Retinal pigment epithelial cell (primary cell): ENCODE measurements around the gene PRPSAP1.

ENCODE experiments used
- DNase-seq: peaks from one replicate; pipeline ENCODE4 v3.0.0-alpha.2; 2010; ENCODE audit warnings: low read depth
- H3K4me3 ChIP-seq: 2 replicates; pipeline ENCODE4 v1.5.1; 2011; ENCODE audit warnings: mild to moderate bottlenecking, low read length, control low read depth, moderate library complexity
- CTCF ChIP-seq: conservative IDR thresholded peaks from 2 replicates; pipeline ENCODE4 v1.5.1; 2011; ENCODE audit warnings: low read depth, low read length, control low read depth, inconsistent platforms

PRPSAP1 gene

GRCh38 chr17:76260669-76261068 is 93.0 kb downstream of the PRPSAP1 start:
- DNase-seq: no peak
- TF ChIP-seq CTCF: no peak
- no peak overlapping the region for H3K4me3 ChIP-seq

- no peak for TF ChIP-seq CTCF
- no peak for DNase-seq
- H3K4me3 ChIP-seq: no peak overlapping the region
These were observed 93.5 kb downstream of the PRPSAP1 start for GRCh38 chr17:76260220-76260619.
